ENCODE data around the gene PLCD4.

The PLCD4 gene

DNA sequence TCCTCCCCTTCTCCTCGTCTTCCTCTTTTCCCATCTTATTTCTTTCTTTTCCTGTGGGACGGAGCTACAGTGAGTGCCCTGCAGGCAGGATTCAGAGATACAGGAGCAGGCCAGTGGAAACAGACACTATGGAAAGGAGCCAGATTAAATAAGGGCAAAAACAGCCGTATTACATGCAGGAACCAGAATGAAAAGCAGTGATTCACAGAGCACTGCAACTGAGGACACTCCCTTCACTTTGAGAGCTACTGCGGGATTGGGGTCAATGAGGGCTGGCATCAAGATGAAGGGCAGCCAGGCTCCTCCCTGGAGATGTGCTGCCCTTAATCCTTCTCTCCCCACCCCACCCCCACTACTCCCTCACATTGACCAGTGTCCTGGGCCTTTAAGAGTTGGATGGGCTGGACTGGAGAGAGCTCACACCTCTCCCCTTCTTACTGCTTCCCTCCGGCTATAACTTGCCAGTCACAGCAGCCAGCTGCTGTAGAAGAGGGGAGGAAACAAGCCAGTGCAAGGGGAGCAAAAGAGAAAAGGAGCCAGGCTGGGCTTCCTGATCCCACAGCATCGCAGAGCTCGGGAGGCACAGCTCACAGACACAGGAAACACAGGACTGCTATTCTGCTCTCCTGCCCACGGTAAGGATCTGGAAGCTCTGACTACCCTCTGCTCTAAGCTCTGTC lies at the start of gene PLCD4:
Gene PLCD4 (plus strand): TSS at position 464 of the 680 bp plus-strand sequence. CDS start 7,841 bp downstream, outside the sequence.
- DNase-seq (ENCODE audit: low read depth in 2 of 2, low spot score in 1 of 2) = no peak

DNA sequence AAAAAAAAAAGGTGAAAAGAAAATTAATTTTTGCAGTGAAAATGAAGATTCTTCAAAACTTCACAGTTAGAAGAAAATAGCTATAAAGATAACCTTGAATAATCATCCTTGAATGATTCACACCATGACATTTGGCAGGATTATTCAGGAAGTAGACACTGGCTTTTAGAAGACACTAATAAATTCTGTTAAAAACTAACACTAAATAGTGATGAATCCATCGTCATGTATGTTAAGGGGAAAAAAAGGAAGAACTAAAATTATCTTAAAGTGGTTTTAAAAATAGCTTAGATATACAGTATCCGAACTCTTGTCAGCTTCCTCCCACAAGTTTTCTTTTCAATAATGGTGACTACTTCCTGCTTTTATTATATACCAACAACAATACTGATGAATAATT lies 49.8 kb upstream of the PLCD4 start:
- no peak for DNase-seq (ENCODE audit: low read depth in 2 of 2, low spot score in 1 of 2)

DNA sequence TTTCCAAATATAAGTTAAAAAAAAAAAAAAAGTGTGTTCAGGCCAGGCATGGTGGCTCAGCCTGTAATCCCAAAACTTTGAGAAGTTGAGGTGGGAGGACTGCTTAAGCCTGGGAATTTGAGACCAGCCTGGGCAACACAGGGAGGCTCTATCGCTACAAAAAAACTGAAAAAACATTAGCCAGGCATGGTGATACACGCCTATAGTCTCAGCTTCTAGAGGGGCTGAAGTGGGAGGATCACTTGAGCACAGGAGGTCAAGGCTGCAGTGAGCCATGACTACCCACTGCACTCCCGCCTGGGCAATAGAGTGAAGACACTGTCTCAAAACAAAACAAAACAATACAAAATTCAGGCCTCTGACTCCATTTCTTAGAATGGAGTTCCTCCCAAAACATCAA lies 48.7 kb upstream of the PLCD4 start:
- DNase-seq (ENCODE audit: low read depth in 2 of 2, low spot score in 1 of 2) = no peak

DNA sequence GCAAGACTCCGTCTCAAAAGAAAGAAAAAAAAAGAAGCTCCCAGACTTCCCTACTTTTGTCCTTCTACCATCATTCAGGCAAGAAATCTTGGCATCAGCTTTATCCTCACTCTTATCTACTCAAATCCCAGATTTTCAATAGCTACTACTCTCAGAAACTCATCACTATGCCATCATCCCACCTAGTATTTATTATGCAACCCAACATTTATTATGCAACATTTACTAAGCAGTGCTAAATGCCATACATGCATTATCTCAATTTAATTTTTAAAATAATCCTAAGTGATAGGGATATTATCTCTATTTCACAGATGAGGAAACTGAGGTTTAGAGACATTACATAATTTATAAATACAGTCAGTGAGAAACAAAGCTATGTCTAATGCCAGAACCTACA lies 43.6 kb upstream of the PLCD4 start:
- DNase-seq (ENCODE audit: low read depth in 2 of 2, low spot score in 1 of 2) = no peak

DNA sequence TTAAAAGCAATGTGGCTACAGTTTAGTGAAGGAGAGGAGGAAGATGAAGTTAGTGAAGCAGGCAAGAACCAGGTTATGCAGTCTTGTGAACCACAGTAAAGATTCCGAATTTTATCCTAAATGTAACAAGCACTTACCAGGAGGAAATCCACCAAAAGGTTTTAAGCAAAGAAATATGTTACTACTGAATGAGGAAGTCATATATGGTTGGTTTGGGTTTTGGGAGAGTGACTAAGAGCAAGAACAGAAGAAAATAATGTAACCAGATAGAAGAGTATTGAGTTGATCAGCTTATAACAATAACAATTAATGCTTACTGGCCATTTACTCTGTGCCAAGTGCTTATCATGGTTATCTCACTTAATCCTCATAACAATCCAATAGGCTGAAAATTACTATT lies 41.4 kb upstream of the PLCD4 start:
- no peak for DNase-seq (ENCODE audit: low read depth in 2 of 2, low spot score in 1 of 2)

DNA sequence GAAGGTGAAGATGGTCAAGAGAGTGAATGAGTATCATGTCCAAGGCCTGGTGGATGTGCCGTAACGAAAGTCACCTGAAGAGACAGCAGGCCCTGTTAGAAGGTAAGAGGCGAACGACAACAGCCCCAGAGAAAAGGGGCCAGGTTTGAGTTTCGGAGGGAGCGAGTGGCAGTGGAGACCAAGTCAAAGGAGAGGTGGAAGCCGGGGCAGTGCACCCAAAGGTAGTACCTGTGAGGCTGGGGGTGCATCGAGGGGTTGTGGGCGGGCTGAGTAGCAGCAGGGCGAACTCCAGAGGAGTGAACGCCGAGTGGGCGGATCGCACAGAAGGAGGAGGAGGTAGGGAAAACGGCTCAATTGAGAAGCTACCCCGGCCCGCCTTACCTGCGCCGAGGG lies 39.9 kb upstream of the PLCD4 start:
- peak in 1 of 2 donors; percentile 27 for DNase-seq (ENCODE audit: low read depth in 2 of 2, low spot score in 1 of 2)

DNA sequence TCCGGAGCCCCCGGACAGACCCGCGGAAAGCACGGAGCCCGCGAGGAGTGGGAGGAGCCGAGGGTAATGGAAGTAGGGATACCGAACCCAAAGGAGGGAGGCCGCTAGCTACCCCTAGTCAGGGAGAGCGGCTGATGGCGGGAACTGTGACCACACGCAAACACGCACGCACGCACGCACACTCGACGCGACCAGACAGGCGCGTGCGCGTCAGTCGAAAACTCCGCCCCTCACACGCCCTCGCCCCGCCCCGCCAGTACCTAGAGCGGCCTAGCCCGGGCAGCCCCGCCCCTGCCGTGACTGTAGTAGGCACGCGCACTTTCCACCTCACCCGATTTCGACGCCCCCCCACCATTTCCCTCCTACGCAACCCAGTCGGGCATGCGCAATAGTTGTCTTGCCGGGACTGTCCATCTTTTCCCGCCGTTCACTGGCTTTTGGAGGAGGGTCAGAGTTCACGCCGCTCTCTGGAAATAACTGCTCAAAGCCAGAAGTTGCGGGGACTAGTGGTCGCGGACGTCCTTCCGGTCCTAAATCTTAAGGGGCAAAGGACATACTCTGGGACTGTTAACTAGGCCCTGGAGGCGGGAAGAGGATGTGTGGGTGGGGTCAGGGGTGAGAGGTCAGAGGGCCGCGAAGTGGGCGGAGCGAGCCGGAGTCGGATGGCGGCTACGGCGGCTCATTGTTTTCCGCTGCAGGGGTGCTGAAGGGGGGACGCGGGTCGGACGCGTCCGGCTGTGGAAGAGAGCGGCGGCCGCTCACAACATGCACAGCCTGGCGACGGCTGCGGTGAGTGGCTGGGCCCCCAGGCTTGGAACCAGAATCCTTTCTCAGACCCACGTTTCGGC lies 39.3 kb upstream of the PLCD4 start, which contains the start of the genes CNOT9 and USP37:
Gene CNOT9 (plus strand): TSS at position 650 of the 848 bp plus-strand sequence. CDS start 116 bp downstream, at position 766.
Gene USP37 (minus strand): TSS at position 162 of the 848 bp plus-strand sequence. CDS start 9,698 bp downstream, outside the sequence.
- peak; percentile 100 for DNase-seq (ENCODE audit: low read depth in 2 of 2, low spot score in 1 of 2)

DNA sequence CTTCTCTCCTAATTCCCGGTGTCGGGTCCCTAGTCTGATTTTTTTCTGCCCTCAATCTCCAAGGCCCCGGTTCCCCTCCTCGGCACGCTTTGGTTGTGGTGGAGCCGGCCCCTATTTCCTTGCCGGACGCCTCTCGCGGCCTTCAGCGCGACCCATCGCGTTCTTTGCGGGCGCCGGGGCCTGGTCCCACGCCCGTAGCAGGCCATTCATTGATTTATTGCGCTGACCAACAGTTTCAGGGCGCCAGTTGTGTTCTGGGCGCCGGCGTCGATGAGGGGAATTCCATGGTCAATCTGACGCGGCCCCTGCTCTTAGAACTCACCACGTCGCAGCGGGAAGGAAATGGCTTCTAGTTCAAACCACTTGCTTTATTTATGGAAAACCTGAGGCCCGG lies 38.7 kb upstream of the PLCD4 start:
- peak; percentile 23 to 50 for DNase-seq (ENCODE audit: low read depth in 2 of 2, low spot score in 1 of 2)

DNA sequence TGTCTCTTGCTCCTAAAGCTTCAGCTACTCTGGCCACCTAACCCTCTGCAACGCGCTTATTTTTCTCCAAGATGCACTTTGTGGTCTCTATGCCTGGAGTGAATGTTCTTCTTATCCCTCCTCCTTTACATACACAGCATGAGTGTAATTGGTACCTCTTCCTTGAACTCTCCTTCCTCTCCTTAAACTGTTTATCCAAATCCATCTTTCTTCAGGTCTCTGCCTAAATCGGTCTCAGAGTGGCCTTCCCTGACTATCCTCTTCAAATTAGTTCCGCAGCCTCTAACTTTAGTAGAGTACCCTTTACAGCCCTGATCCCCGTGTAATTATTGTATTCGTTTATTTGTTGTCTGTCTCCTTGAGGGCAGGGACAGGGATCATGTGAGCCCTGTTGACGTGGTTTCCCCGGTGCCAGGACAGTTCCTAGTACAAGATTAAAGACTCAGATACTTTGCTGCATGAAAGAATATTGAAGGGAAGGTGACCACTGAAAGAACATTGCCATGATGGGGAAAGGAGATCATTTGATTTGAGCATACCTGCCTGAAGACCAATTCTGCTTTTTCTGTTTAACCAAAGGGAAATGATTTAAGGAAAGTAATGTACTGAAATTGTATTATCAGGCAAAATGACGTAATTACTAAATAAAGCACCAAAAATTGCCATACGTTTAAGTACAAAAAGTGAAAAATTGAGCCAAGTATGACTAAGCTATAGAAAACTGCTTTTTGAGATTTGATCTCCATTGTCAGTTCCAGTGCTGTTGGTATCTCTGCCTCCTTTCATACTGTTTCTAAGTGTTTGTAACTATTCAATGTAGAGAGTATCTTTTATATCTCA lies 37.8 kb upstream of the PLCD4 start:
- DNase-seq (ENCODE audit: low read depth in 2 of 2, low spot score in 1 of 2) = no peak

DNA sequence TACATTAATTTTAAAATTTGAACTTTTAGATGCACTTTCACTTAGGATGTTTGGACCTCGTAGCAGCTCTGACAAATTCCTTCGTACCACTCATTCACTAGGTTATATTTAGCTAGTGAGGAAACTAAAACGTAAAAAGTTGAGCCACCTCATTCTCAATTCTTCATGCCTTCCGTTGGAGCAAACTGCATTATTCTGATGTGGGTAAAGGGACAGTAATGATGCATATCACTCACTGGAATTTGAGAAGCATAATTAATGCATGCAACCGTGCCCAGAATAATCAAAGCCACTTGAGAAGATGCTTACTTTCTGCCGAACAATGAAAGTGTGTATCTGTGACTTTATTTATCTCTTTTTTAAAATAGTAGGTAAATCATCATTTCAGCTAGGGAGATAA lies 36.8 kb upstream of the PLCD4 start:
- DNase-seq (ENCODE audit: low read depth in 2 of 2, low spot score in 1 of 2) = no peak

DNA sequence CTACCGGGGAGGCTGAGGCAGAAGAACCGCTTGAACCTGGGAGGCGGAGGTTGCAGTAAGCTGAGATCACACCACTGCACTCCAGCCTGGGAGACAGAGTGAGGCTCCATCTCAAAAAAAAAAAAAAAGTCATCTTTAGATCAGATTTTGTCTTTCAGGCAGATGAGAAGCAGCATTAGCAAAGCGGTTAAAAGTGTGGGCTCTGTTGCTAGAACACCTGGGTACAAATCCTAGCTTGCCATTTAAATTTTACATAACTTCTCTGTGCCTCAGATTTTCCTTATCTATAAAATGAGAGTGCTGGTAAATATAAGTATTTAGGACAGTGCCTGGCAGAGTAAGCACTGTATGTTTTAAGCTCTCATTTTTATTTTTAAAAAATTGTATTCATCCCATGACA lies 30.8 kb upstream of the PLCD4 start:
- no peak for DNase-seq (ENCODE audit: low read depth in 2 of 2, low spot score in 1 of 2)

DNA sequence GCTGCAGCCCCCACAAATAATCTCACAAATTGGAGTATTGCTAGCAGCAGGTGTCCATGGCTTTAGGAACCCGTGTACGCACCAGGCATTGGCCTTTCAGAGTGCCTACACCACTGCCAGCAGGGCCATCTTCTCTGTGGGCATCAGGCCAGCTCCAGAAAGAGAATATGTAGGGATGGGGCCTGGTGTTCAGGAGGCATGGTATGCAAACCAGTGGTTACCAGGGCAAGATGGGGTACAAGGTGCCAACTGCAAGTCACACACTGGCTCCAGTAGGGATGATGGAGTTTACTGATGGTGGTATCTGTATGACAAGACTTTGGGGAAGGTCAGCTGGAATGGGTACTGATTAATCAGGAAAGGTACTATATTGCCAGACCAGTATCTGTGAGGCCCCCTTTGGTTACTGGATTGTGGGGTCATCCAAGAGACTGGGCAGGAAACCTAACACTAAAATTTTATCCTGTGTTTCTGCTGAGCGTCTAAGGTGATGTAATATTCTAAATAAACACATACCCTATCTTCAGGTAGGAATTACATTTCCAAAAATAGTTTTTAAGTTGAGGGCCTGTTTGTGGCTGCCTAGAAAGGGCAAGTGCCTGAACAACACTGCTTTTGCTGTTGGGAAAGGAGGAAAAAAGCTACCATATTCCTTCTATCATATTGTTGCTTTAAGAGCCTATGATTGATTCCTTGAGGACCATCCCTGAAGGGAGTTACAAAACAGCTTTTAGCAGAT lies 30.0 kb upstream of the PLCD4 start:
- no peak for DNase-seq (ENCODE audit: low read depth in 2 of 2, low spot score in 1 of 2)

DNA sequence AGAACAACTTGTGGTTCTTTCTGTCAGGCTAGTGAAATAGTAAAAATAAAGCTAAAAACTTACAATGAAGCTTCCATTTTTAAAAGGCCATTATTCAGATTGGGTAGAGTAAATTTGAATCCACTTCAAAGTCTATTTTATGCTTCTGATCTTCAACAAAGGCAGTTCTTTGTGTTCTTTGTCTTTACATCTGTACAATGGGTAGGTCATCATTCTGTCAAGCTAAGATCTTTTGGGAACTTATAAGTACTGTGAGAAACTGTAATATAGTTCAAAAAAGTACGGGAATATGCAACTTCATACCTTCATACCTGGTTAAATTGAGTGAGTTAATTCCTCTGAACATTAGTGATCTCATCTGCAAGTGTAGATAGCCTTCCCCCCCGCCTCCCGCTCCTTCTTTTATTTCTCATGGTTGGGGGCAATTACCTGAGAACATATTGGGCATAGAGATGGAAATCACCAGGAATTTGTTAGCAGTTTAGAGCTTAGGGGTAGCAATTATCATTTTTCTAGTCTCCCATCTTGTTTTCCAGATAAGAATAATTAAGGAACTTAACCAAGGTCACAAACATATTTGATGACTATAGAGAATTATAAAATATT lies 29.3 kb upstream of the PLCD4 start:
- DNase-seq (ENCODE audit: low read depth in 2 of 2, low spot score in 1 of 2) = no peak

DNA sequence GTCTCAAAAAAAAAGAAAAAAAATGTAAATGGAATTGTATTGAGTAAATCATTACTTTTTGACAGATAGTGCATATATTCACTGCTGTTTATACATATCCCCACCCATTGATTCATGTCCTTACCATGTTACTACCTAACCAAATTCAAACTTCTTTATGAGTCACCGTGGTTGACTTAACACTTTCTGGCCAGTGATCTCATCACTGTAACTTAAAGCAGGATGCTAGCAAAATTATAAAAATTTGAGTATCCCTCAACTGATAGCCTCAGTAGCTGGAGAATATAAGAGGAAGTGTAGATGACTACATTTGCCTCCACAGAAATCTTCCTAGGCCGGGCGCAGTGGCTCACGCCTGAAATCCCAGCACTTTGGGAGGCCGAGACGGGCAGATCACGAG lies 25.6 kb upstream of the PLCD4 start:
- no peak for DNase-seq (ENCODE audit: low read depth in 2 of 2, low spot score in 1 of 2)

DNA sequence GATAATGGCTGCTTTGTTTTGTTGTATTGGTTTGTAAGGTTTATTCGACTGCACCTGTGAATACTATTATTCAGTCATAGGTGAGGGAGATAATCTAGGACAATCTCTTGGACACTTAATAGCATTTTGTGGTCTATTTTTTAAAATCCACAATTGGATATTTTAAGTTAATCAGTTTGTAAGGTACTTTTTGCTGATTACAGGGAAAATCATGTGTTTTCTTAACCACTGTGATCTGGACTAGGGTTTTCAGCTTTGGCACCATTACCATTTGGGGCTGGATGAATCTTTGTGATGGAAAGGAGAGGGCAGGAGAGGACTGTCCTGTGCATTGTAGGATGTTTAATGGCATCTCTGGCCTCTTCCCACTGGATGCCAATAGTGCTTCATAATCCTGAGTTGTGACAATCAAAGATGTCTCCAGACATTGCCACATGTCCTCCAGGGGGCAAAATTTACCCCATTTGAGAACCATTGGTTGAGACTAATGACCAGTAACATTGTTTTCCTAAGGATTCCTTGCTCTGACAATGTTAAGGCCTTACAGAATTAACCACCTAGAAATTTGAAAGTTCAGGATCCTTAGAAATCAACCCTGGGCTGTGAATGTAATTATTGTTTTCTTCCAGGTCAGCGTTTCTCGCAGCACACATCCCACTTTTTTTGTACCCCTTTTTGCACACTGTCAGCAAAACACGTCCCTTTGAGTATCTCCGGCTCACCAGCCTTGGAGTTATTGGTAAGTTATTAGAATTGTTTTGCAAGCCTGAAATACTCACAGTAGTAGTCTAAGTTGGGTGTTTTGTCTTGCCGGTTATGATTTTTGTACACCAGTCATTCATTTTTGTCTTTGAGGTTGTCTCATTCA lies 23.5 kb upstream of the PLCD4 start:
- no peak for DNase-seq (ENCODE audit: low read depth in 2 of 2, low spot score in 1 of 2)

DNA sequence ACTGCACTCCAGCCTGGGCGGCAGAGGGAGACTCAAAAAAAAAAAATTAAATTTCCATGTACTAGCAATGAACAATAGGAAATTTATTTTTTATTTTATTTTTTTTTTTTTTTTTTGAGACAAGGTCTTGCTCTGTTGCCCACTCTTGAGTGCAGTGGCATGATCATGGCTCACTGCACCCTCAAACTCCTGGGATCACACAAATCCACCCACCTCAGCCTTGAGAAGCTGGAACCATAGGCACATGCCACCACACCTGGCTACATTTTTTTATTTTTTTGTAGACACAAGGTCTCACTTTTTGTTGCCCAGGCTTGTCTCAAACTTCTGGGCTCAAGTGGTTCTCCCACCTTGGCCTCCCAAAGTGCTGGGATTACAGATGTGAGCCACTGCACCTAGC lies 22.2 kb upstream of the PLCD4 start:
- DNase-seq (ENCODE audit: low read depth in 2 of 2, low spot score in 1 of 2) = no peak

DNA sequence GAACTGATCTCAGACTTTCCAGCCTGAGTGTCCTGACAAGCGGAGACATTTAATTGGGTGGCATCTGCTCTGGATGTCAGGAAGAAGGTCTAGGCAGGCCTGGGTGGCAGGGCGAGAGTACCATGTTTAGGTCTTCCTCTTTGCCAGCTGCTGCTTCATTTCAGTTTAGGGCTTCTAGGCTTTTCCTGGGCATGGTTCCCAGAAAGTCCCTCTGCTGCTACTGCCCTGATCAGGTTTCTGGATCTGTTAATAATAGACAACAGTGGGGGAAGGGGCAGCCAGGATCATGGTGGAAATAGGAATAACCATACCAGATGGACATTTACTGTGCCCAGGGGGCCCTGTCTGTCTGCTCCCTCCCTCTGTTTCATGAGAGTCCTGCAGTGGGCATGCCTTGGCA lies 2.3 kb upstream of the PLCD4 start:
- no peak for DNase-seq (ENCODE audit: low read depth in 2 of 2, low spot score in 1 of 2)

DNA sequence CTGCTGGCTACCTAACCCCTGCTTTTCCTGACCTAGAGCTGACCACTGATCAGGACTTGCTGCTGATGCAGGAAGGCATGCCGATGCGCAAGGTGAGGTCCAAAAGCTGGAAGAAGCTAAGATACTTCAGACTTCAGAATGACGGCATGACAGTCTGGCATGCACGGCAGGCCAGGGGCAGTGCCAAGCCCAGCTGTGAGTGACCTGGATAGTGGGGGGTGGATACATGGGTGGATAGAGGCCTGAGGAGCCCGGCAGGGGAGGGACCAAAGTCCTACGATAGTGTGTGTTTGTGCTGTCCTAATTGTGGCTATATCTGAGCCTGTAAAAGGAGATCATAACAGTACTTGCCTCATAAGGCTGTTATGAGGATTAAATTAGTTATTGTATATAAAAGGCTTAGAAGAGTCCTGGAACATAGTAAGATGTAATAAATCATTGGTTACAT lies 8.2 kb downstream of the PLCD4 start:
- no peak for DNase-seq (ENCODE audit: low read depth in 2 of 2, low spot score in 1 of 2)

DNA sequence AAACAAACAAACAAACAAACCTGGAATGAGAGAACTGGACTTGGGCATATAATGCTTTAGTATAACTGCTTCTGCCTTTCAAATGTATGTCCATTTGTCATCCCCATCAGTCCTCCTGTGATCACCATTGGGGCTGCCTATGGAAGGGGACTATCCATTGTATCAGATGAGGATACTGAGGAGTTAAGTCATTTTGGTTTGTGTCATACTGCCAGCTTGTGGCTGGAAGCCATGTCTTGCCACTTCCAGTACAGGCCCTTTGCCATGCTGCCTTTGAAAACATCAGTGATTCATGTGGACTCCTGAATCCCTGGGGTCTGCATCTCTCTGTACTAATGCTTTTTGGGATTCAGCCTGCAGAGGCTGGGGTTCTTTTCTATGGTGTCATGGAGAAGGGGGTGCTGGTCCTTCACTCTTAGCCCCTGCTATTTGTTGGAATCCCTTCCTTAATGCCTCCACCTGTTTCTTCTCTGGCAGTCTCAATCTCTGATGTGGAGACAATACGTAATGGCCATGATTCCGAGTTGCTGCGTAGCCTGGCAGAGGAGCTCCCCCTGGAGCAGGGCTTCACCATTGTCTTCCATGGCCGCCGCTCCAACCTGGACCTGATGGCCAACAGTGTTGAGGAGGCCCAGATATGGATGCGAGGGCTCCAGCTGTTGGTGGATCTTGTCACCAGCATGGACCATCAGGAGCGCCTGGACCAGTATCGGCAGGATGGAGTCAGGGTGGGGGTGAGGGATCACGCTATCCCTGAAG lies 10.6 kb downstream of the PLCD4 start:
- no peak for DNase-seq (ENCODE audit: low read depth in 2 of 2, low spot score in 1 of 2)
